ENCODE results near the gene GRHL1. TPM values are rescaled to one million over a fixed set of nuclear protein-coding genes. Genes with fewer than 3 reads are reported as not detected.

GRHL1 gene
- total RNA-seq, 4 donors from 2014 or later = 1.3 to 6.6 (median 1.5) TPM; not detected in 1

- TF ChIP-seq, protein P1, sequence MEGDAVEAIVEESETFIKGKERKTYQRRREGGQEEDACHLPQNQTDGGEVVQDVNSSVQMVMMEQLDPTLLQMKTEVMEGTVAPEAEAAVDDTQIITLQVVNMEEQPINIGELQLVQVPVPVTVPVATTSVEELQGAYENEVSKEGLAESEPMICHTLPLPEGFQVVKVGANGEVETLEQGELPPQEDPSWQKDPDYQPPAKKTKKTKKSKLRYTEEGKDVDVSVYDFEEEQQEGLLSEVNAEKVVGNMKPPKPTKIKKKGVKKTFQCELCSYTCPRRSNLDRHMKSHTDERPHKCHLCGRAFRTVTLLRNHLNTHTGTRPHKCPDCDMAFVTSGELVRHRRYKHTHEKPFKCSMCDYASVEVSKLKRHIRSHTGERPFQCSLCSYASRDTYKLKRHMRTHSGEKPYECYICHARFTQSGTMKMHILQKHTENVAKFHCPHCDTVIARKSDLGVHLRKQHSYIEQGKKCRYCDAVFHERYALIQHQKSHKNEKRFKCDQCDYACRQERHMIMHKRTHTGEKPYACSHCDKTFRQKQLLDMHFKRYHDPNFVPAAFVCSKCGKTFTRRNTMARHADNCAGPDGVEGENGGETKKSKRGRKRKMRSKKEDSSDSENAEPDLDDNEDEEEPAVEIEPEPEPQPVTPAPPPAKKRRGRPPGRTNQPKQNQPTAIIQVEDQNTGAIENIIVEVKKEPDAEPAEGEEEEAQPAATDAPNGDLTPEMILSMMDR (IDR thresholded peaks at IDR 0.05) = no peak
- TF ChIP-seq POLR2A (IDR thresholded peaks at IDR 0.05) = no peak
- peaks cover 0 to 6% of the 10 kb centered on the region in 2 donors for H3K27me3 ChIP-seq
These were observed 2.1 kb upstream of the GRHL1 start for GRCh38 chr2:9949239-9949991.

DNA sequence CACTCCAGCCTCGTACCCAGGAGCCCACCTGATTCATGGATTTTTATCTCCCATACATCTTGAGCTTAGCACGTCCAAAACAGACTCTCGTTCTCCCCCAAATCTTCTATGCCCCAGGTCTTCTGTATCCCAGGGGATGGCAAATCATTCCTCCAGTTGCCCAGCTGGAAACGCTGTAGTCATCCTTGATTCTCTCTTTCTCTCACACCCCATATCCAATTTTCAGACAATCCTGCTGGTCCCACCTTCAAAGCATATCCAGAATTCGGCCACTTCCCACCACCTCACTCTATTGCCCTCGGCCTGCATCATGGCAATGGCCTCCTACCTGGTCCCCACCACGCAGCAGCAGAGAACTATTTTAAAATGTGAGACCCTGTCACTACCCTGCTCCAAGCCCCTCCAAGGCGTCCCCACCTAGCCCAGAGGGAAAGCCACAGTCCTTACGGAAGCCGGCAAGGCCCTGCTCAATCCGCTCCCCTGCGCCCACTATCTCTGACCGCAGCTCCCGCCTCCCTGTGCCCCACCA lies 1.4 kb upstream of the GRHL1 start:
- Histone ChIP-seq H3K27ac (no peak overlapping the region), H3K4me3 (no peak overlapping the region), H3K27me3 (peaks cover 0 to 6% of the 10 kb centered on the region in 2 donors), H3K36me3 (no peaks in the 10 kb centered on the region), H3K9me3 (no peaks in the 10 kb centered on the region), H3K4me1 (peaks cover 0 to 13% (median 4%) of the 10 kb centered on the region in 4 donors)
- no peak for DNase-seq
- TF ChIP-seq POLR2A (IDR thresholded peaks at IDR 0.05) = no peak
- TF ChIP-seq, protein P1 (IDR thresholded peaks at IDR 0.05) = no peak

More at GRCh38 chr2:9949239-9949991, 2.1 kb upstream of the GRHL1 start:
- Histone ChIP-seq H3K4me3 (no peak overlapping the region), H3K27ac (no peak overlapping the region), H3K9me3 (no peaks in the 10 kb centered on the region), H3K36me3 (no peaks in the 10 kb centered on the region), H3K4me1 (peaks cover 0 to 13% (median 4%) of the 10 kb centered on the region in 4 donors)
- DNase-seq = no peak

DNA sequence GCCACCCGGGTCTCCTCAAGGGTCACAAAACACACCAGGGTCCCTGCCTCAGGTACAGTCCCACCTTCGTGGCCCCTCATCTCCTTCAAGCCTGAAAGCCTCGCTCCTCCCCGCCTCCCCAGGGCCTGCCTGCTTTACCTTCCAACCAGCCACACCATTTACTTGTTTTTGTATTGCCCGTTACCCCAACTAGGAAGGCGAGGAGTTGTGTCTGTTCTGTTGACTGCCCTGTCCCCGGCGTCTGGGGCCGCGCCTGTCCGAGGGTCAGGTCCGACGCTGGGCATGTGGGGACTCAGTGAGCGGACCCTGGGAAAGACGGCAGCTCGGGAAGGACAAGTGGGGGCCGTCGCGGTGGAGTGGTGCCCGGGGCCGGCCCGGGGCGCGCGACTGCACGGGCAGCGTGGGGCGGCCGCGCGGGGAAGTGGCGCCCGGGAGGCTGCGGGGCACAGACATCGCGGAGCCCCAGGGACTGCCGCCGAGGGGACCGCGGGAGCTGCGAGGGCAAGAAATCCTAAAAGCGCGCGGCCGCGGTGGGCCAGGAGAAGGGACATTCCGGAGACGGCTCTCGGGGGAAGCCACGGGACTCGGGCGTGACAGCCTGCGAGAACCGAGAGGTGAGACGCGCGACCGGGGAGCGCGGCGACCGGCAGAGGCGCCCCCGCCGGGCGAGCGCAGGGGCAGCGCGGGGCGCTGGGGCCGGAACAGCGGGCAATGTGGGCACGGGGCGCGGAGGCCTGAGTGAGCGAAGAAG lies 797 bp upstream of the GRHL1 start:
- Histone ChIP-seq H3K27ac (peak overlapping the region in 3 of 4 donors; percentile 29 to 72 (median 68)), H3K36me3 (no peaks in the 10 kb centered on the region), H3K4me3 (peak overlapping the region; percentile 73 to 89 (median 84)), H3K9me3 (no peaks in the 10 kb centered on the region), H3K4me1 (peaks cover 0 to 13% (median 4%) of the 10 kb centered on the region in 4 donors), H3K27me3 (peaks cover 0 to 6% of the 10 kb centered on the region in 2 donors)
- DNase-seq = peak in 2 of 3 donors; percentile 30 to 65
- no peak for TF ChIP-seq POLR2A (IDR thresholded peaks at IDR 0.05)
- TF ChIP-seq, protein P1 (IDR thresholded peaks at IDR 0.05) = no peak

DNA sequence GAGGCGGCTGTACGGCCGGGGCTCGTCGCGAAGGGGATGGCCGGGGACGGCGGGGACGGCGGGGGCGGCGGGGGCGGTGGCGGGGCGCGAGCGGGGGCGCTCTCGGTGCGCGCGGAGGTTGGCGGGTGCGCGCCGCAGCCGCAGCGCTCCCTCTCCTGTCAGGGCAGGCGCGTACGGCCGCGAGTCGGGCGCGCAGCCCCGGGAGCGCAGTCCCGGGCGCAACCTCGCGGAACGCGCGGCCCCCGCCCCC lies 296 bp upstream of the GRHL1 start:
- Histone ChIP-seq H3K4me3 (peak overlapping the region; percentile 73 to 89 (median 84)), H3K36me3 (no peaks in the 10 kb centered on the region), H3K27me3 (peaks cover 0 to 6% of the 10 kb centered on the region in 2 donors), H3K4me1 (peaks cover 0 to 13% (median 4%) of the 10 kb centered on the region in 4 donors), H3K9me3 (no peaks in the 10 kb centered on the region), H3K27ac (peak overlapping the region in 3 of 4 donors; percentile 29 to 72 (median 68))
- no peak for DNase-seq
- TF ChIP-seq, protein P1 (IDR thresholded peaks at IDR 0.05) = no peak
- TF ChIP-seq POLR2A (IDR thresholded peaks at IDR 0.05) = no peak

GRCh38 chr2:9952286-9952737 lies 819 bp downstream of the GRHL1 start:
- Histone ChIP-seq H3K4me1 (peaks cover 0 to 13% (median 4%) of the 10 kb centered on the region in 4 donors), H3K4me3 (peak overlapping the region; percentile 73 to 89 (median 84)), H3K27me3 (peaks cover 0 to 6% of the 10 kb centered on the region in 2 donors), H3K36me3 (no peaks in the 10 kb centered on the region), H3K9me3 (no peaks in the 10 kb centered on the region), H3K27ac (peak overlapping the region in 1 of 4 donors; percentile 69)
- no peak for TF ChIP-seq POLR2A (IDR thresholded peaks at IDR 0.05)
- TF ChIP-seq, protein P1 (IDR thresholded peaks at IDR 0.05) = no peak
- DNase-seq = no peak
